Neural cell (in vitro differentiated cells): ENCODE data around the gene TMED6. TPM values are rescaled to one million over a fixed set of nuclear protein-coding genes. Genes with fewer than 3 reads are reported as not detected.

Experiments
- H2AFZ ChIP-seq: fragments of 200-600, 300-800 bp; sonication (generic), shearing (Covaris generic); 2 replicates; pipeline ENCODE4 v1.6.0; 2014; ENCODE audit warnings: low read depth, mild to moderate bottlenecking, antibody characterized with exemption, low read length, moderate library complexity
- H3F3A ChIP-seq: fragments of 200-600 bp; shearing (Covaris generic); 2 replicates; pipeline ENCODE4 v1.6.1; 2016; ENCODE audit warnings: mild to moderate bottlenecking, moderate library complexity, mixed read lengths, antibody characterized with exemption, low read length; ENCODE audit not compliant: insufficient read depth, poor library complexity, severe bottlenecking
- H3K27ac ChIP-seq: fragments of 200-600, 300-800 bp; sonication (generic), shearing (Covaris generic); 2 replicates; pipeline ENCODE4 v1.5.1; 2014; ENCODE audit warnings: mild to moderate bottlenecking, low read length, moderate library complexity
- H3K27me3 ChIP-seq: fragments of 300-800, 200-600 bp; sonication (generic), shearing (Covaris generic); 2 replicates; pipeline ENCODE4 v1.6.0; 2014; ENCODE audit warnings: mild to moderate bottlenecking, low read depth, low read length, moderate library complexity; ENCODE audit not compliant: insufficient read depth
- H3K36me3 ChIP-seq: fragments of 300-800, 200-600 bp; sonication (generic), shearing (Covaris generic); 2 replicates; pipeline ENCODE4 v1.5.1; 2014; ENCODE audit warnings: mild to moderate bottlenecking, antibody characterized with exemption, low read length, moderate library complexity; ENCODE audit not compliant: insufficient read depth
- H3K4me2 ChIP-seq: fragments of 300-800, 200-600 bp; sonication (generic), shearing (Covaris generic); 2 replicates; pipeline ENCODE4 v1.6.0; 2014; ENCODE audit warnings: mild to moderate bottlenecking, low read length
- H3K4me3 ChIP-seq: fragments of 300-800, 200-600 bp; sonication (generic), shearing (Covaris generic); 2 replicates; pipeline ENCODE4 v1.5.1; 2014; ENCODE audit warnings: mild to moderate bottlenecking, low read length, moderate library complexity
- H3K79me2 ChIP-seq: fragments of 200-600 bp; shearing (Covaris generic); replicated peaks from 2 replicates; pipeline ENCODE4 v1.6.0; 2014; ENCODE audit warnings: mild to moderate bottlenecking, low read length, moderate library complexity; ENCODE audit not compliant: insufficient read depth
- H3K9ac ChIP-seq: fragments of 300-800, 200-600 bp; sonication (generic), shearing (Covaris generic); 2 replicates; pipeline ENCODE4 v1.6.1; 2016; ENCODE audit warnings: mild to moderate bottlenecking, low read length, mixed read lengths
- H3K9me2 ChIP-seq: fragments of 200-600 bp; shearing (Covaris generic); 2 replicates; pipeline ENCODE4 v1.6.1; 2016; ENCODE audit warnings: mild to moderate bottlenecking, low read length, mixed read lengths; ENCODE audit not compliant: insufficient read depth
- H3K9me3 ChIP-seq: fragments of 200-600, 300-800 bp; sonication (generic), shearing (Covaris generic); 2 replicates; pipeline ENCODE4 v1.6.1; 2016; ENCODE audit warnings: mild to moderate bottlenecking, mixed run types, low read length, moderate library complexity, mixed read lengths
- H4K20me1 ChIP-seq: fragments of 200-600 bp; shearing (Covaris generic); 2 replicates; pipeline ENCODE4 v1.6.1; 2016; ENCODE audit warnings: mild to moderate bottlenecking, mixed run types; ENCODE audit not compliant: insufficient read depth
- CTCF ChIP-seq: fragments of 450-650 bp; IDR thresholded peaks from 2 replicates; pipeline ENCODE4 v1.5.1; 2014; ENCODE audit warnings: antibody characterized with exemption, mild to moderate bottlenecking, moderate library complexity; ENCODE audit not compliant: poor library complexity, severe bottlenecking
- EP300 ChIP-seq: fragments of 450-650 bp; conservative IDR thresholded peaks from 2 replicates; pipeline ENCODE4 v1.6.1; 2014; ENCODE audit warnings: antibody characterized with exemption, mild to moderate bottlenecking, moderate library complexity; ENCODE audit not compliant: poor library complexity, severe bottlenecking
- EZH2 ChIP-seq: fragments of 200-600, 300-800 bp; shearing (Covaris generic), sonication (generic); IDR thresholded peaks from 2 replicates; pipeline ENCODE4 v1.6.1; 2014; ENCODE audit warnings: antibody characterized with exemption, low read length, borderline replicate concordance, mild to moderate bottlenecking; ENCODE audit not compliant: insufficient read depth, poor library complexity, severe bottlenecking
- MXI1 ChIP-seq: fragments of 450-650 bp; conservative IDR thresholded peaks from 2 replicates; pipeline ENCODE4 v1.6.1; 2014; ENCODE audit warnings: antibody characterized with exemption, mild to moderate bottlenecking; ENCODE audit not compliant: poor library complexity, severe bottlenecking
- POLR2AphosphoS5 ChIP-seq: IDR thresholded peaks from 2 replicates; pipeline ENCODE4 v1.6.1; 2012
- RAD21 ChIP-seq: fragments of 450-650 bp; conservative IDR thresholded peaks from 2 replicates; pipeline ENCODE4 v1.6.1; 2014; ENCODE audit warnings: antibody characterized with exemption, mild to moderate bottlenecking, moderate library complexity
- REST ChIP-seq: IDR thresholded peaks from 2 replicates; pipeline ENCODE4 v1.6.1; 2012; ENCODE audit warnings: borderline replicate concordance
- SMC3 ChIP-seq: fragments of 450-650 bp; conservative IDR thresholded peaks from 2 replicates; pipeline ENCODE4 v1.6.1; 2014; ENCODE audit warnings: antibody characterized with exemption, mild to moderate bottlenecking, moderate library complexity; ENCODE audit not compliant: poor library complexity
- TAF1 ChIP-seq: IDR thresholded peaks from 2 replicates; pipeline ENCODE4 v1.6.1; 2012; ENCODE audit warnings: low read depth
- polyA plus RNA-seq: library from polyadenylated mRNA; depleted of rRNA; stranded (reverse); fragments of >200 nt; gene quantifications from 2 replicates; pipeline ENCODE4 v1.2.3, GENCODE V29; 2014

Gene TMED6
- polyA plus RNA-seq, 1 donor from 2014 or later: not detected

GRCh38 chr16:69319826-69320739, 31.5 kb downstream of the TMED6 start:
- Histone ChIP-seq H3F3A (no peaks in the 10 kb centered on the region), H3K4me3 (no peak overlapping the region), H3K9ac (no peak overlapping the region), H3K36me3 (peaks cover 7% of the 10 kb centered on the region), H3K79me2 (peaks cover 8% of the 10 kb centered on the region), H3K9me3 (no peaks in the 10 kb centered on the region), H3K27me3 (no peaks in the 10 kb centered on the region), H2AFZ (no peak overlapping the region), H3K27ac (no peak overlapping the region), H4K20me1 (peaks cover 6% of the 10 kb centered on the region), H3K4me2 (no peak overlapping the region), H3K9me2 (no peaks in the 10 kb centered on the region)
- TF ChIP-seq POLR2AphosphoS5 (no peak), EP300 (no peak), TAF1 (no peak), SMC3 (no peak), RAD21 (no peak), REST (no peak), MXI1 (no peak), EZH2 (no peak), CTCF (no peak)

- no peak overlapping the region for H3K9ac ChIP-seq
- H3K4me2 ChIP-seq: no peak overlapping the region
- no peak overlapping the region for H3K27ac ChIP-seq
- peaks cover 1% of the 10 kb centered on the region for H3K79me2 ChIP-seq
- no peak overlapping the region for H3K4me3 ChIP-seq
- TF ChIP-seq RAD21 (no peak), SMC3 (no peak), POLR2AphosphoS5 (no peak), MXI1 (no peak), CTCF (no peak), TAF1 (no peak), REST (no peak), EP300 (no peak), EZH2 (no peak)
- peaks cover 7% of the 10 kb centered on the region for H3K36me3 ChIP-seq
- no peak overlapping the region for H2AFZ ChIP-seq
- no peaks in the 10 kb centered on the region for H3F3A ChIP-seq
- H3K27me3 ChIP-seq: no peaks in the 10 kb centered on the region
- no peaks in the 10 kb centered on the region for H4K20me1 ChIP-seq
- no peaks in the 10 kb centered on the region for H3K9me2 ChIP-seq
- H3K9me3 ChIP-seq: no peaks in the 10 kb centered on the region
These were observed 32.2 kb downstream of the TMED6 start for GRCh38 chr16:69319381-69319780.
